GM18951 (cell line): Measurements from ENCODE around the gene HAPLN1.

Source experiments
- POLR2A ChIP-seq: IDR thresholded peaks from 4 replicates; pipeline ENCODE4 v1.6.1; 2011; ENCODE audit warnings: mild to moderate bottlenecking; ENCODE audit not compliant: insufficient read length, insufficient read depth; ENCODE audit errors: extremely low read depth
- in situ Hi-C: fragments of 300-500 bp; cut with MboI; formaldehyde crosslinking; loops from one replicate; pipeline ENCODE4 v1.12.0; 2022; ENCODE audit warnings: low sequenced_read_pairs, mixed read lengths, inconsistent platforms; ENCODE audit not compliant: unreplicated experiment

Gene HAPLN1

DNA sequence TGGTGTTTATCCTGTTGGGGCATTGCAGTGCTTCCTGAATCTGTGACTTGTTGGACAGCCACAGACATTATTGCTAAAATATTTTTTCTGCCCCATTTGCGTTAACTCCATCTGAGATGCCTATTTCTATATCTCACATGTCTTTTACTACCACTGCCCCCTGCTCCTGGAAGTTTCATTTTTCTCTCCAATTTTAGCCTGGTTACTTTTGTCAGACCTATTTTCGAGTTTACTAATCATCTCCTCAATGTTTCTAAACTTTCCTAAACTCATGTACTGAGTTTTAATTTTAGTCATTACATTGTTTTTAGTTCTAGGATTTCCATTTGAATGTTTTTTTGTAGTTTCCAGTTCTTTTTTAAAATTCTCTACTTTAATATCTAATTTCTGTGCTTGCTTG lies 17.6 kb downstream of the HAPLN1 start:
- in situ Hi-C loops = no loop called here
- TF ChIP-seq POLR2A = no peak

DNA sequence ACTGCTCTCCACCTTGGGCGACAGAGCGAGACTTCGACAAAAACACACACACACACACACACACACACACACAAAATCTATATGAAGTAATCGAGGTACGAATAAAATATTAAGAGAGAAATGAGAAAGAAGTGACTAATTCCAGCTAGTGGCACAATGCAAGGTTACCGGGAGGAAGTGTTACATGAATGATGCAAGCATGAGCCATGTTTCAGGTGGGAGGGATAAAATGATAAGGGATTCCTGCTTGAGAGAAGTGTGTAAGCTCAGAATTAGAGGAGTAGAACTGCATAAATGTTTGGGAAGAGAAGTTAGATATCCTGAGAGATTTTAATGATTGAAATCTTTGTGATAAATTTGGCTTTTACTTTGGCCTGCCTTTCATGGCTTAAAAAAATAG lies 18.8 kb downstream of the HAPLN1 start:
- in situ Hi-C loops = no loop called here

GRCh38 chr5:83689881-83690280 lies 30.8 kb downstream of the HAPLN1 start:
- TF ChIP-seq POLR2A = no peak
- in situ Hi-C loops = no loop called here

More for the DNA sequence above, 18.8 kb downstream of the HAPLN1 start:
- TF ChIP-seq POLR2A = no peak

GRCh38 chr5:83688281-83688680 lies 32.4 kb downstream of the HAPLN1 start:
- TF ChIP-seq POLR2A = no peak
- in situ Hi-C loops = no loop called here

DNA sequence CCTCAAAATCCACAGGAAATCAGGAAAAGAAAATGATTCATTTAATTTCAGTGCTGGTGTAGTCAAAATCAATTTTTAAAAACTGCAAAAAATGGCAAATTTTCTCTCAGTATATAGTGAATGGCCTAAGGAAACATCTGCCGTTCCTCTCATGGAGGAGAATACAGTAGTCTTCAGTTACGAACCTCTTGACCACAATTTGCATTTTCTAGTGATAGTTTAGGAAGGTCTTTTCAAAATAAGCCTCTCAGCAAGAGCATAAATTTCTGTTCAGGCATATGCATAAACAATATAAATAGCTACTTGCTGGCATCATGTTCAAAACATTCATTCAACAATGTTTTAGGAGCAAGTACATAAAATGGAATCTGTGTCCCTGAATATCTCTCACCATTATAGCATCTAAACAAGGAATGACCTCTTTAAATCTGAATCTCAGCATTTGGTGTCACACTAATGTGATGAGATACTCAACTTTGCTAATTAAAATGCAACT lies 33.5 kb downstream of the HAPLN1 start:
- no peak for TF ChIP-seq POLR2A
- in situ Hi-C loops = no loop called here

DNA sequence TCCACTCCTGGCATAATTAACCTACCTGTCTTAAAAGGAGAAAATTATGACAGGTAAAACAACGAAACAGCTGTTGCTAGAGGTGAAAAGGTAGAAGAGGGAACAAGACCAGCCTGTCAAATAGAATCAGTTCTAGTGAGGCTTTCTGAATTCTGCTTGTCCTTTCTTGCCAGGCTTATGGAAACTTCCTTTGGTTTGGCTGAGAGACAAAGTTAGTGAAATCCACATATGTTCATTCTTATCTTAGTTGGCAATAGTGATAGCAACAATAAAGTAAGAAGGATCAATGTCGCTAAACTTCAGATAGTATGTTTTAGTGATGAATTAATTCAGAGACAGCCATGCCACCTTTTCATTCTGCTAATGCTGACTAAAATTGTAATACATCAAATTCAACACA lies 34.4 kb downstream of the HAPLN1 start:
- no peak for TF ChIP-seq POLR2A
- in situ Hi-C loops = no loop called here

DNA sequence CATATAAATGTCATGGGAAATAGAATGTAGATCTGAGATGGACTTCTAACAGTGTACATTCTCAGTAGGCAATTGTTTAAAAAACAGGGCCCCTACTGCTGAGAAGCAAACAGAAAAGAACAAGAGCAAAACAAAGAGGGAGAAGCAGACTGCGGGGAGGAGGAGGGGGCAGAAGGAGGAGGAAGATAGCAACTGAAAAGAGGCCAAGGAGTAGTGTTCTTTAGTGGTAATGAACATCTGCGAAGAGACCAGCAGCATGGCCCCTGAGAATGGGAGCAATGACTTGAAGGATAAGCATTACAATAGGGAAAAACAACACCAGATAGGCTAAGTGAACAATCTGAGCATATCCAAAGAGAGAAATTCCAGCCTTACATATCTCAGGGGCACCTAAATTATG lies 36.8 kb downstream of the HAPLN1 start:
- TF ChIP-seq POLR2A = no peak
- in situ Hi-C loops = no loop called here

DNA sequence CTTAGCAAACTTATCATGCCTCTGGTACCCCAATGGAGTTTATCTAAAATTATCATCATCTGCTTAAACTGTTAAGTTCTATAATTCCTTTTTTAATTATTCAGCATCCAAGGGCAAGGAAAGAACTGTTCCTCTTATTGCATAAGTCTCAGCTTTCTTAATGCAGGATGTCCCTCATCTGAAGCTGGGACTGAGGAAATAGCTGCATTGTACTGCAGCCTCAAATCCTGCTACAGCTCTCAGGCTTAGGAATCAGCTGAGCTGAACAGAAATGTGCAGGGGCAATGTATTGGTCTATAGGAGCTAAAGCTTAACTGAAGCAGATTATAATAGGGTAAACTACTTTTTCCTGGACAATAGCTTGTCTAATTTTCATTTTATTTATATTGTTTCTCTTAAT lies 48.0 kb downstream of the HAPLN1 start:
- TF ChIP-seq POLR2A = no peak
- in situ Hi-C loops = no loop called here

DNA sequence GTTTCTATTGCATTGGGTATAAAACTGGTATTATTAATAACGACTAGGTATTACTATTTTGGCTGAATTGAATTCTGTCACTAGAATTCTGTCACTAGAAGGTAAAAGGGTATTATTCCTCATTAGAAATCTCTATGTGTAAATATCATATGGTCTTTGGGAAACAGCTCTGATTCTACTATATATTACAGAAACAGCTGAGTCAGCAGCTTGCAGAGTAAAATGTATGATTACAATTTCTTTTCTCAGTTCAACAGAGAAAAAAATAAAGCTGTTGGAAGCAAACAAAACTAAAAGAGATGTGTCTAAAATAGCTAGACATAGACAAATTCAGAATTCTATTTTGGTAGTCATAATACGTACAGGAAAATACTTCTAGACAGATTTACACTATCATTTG lies 48.5 kb downstream of the HAPLN1 start:
- TF ChIP-seq POLR2A = no peak
- in situ Hi-C loops = no loop called here

- in situ Hi-C loops = no loop called here
- TF ChIP-seq POLR2A = no peak
Measured at GRCh38 chr5:83665631-83666030, 55.0 kb downstream of the HAPLN1 start.

GRCh38 chr5:83662558-83662957 lies 58.1 kb downstream of the HAPLN1 start:
- TF ChIP-seq POLR2A = no peak
- in situ Hi-C loops = no loop called here

GRCh38 chr5:83657807-83658525 lies 62.7 kb downstream of the HAPLN1 start:
- TF ChIP-seq POLR2A = no peak
- in situ Hi-C loops = no loop called here

GRCh38 chr5:83654427-83654994 lies 66.1 kb downstream of the HAPLN1 start:
- in situ Hi-C loops = no loop called here
- no peak for TF ChIP-seq POLR2A

GRCh38 chr5:83653669-83654068 lies 67.0 kb downstream of the HAPLN1 start:
- in situ Hi-C loops = no loop called here

More at GRCh38 chr5:83653669-83654068, 67.0 kb downstream of the HAPLN1 start:
- no peak for TF ChIP-seq POLR2A
